ENCODE measurements around the gene SPOCK1.

SPOCK1 gene

GRCh38 chr5:137192293-137192743 lies 306.8 kb downstream of the SPOCK1 start:
- DNase-seq (ENCODE audit: low spot score), result no peak

- DNase-seq (ENCODE audit: low spot score), result no peak
Measured at GRCh38 chr5:137191179-137191578, 307.9 kb downstream of the SPOCK1 start.

- no peak for DNase-seq (ENCODE audit: low spot score)
Measured at GRCh38 chr5:137190441-137190840, 308.7 kb downstream of the SPOCK1 start.

- no peak for DNase-seq (ENCODE audit: low spot score)
Measured at GRCh38 chr5:137190031-137190430, 309.1 kb downstream of the SPOCK1 start.

GRCh38 chr5:137188566-137188965 lies 310.6 kb downstream of the SPOCK1 start:
- DNase-seq (ENCODE audit: low spot score), result no peak

- DNase-seq (ENCODE audit: low spot score), result no peak
Measured at GRCh38 chr5:137186759-137187461, 312.2 kb downstream of the SPOCK1 start.

- DNase-seq (ENCODE audit: low spot score), result no peak
Measured at GRCh38 chr5:137185193-137185592, 313.9 kb downstream of the SPOCK1 start.

GRCh38 chr5:137184734-137185133 lies 314.4 kb downstream of the SPOCK1 start:
- no peak for DNase-seq (ENCODE audit: low spot score)

- DNase-seq (ENCODE audit: low spot score), result no peak
Measured at GRCh38 chr5:137182576-137182975, 316.6 kb downstream of the SPOCK1 start.

- DNase-seq (ENCODE audit: low spot score), result no peak
Measured at GRCh38 chr5:137181667-137182066, 317.5 kb downstream of the SPOCK1 start.

- DNase-seq (ENCODE audit: low spot score), result no peak
Measured at GRCh38 chr5:137179203-137179602, 319.9 kb downstream of the SPOCK1 start.

GRCh38 chr5:137176609-137177008 lies 322.5 kb downstream of the SPOCK1 start:
- no peak for DNase-seq (ENCODE audit: low spot score)

GRCh38 chr5:137176126-137176525 lies 323.0 kb downstream of the SPOCK1 start:
- DNase-seq (ENCODE audit: low spot score), result no peak

GRCh38 chr5:137174196-137174595 lies 324.9 kb downstream of the SPOCK1 start:
- no peak for DNase-seq (ENCODE audit: low spot score)

GRCh38 chr5:137172258-137172657 lies 326.9 kb downstream of the SPOCK1 start:
- DNase-seq (ENCODE audit: low spot score), result no peak

- no peak for DNase-seq (ENCODE audit: low spot score)
Measured at GRCh38 chr5:137167187-137167586, 331.9 kb downstream of the SPOCK1 start.

- DNase-seq (ENCODE audit: low spot score), result no peak
Measured at GRCh38 chr5:137164961-137165360, 334.2 kb downstream of the SPOCK1 start.

- DNase-seq (ENCODE audit: low spot score), result no peak
Measured at GRCh38 chr5:137164536-137164935, 334.6 kb downstream of the SPOCK1 start.

- DNase-seq (ENCODE audit: low spot score), result no peak
Measured at GRCh38 chr5:137158691-137159090, 340.4 kb downstream of the SPOCK1 start.

GRCh38 chr5:137156180-137156579 lies 342.9 kb downstream of the SPOCK1 start:
- DNase-seq (ENCODE audit: low spot score), result no peak

GRCh38 chr5:137155261-137156000 lies 343.7 kb downstream of the SPOCK1 start:
- no peak for DNase-seq (ENCODE audit: low spot score)

- DNase-seq (ENCODE audit: low spot score), result no peak
Measured at GRCh38 chr5:137152616-137153015, 346.5 kb downstream of the SPOCK1 start.

GRCh38 chr5:137148655-137149054 lies 350.5 kb downstream of the SPOCK1 start:
- no peak for DNase-seq (ENCODE audit: low spot score)

GRCh38 chr5:137148159-137148558 lies 351.0 kb downstream of the SPOCK1 start:
- no peak for DNase-seq (ENCODE audit: low spot score)
